Brain microvascular endothelial cell (primary cell): ENCODE data around the gene SHROOM3.

Experiments
- DNase-seq: peaks from one replicate; pipeline ENCODE4 v3.0.0-alpha.2; 2020
- H3K27ac ChIP-seq: fragments of 250-450 bp; sonication (Bioruptor Pico); 2 replicates; pipeline ENCODE4 v1.5.1; 2020; ENCODE audit warnings: mild to moderate bottlenecking, moderate library complexity
- H3K27me3 ChIP-seq: fragments of 250-450 bp; sonication (Bioruptor Pico); replicated peaks from 2 replicates; pipeline ENCODE4 v1.5.1; 2020; ENCODE audit warnings: mild to moderate bottlenecking
- H3K36me3 ChIP-seq: fragments of 250-450 bp; sonication (Bioruptor Pico); replicated peaks from 2 replicates; pipeline ENCODE4 v1.5.1; 2020; ENCODE audit warnings: mild to moderate bottlenecking
- H3K4me3 ChIP-seq: 2 replicates; pipeline ENCODE4 v1.5.1; 2011; ENCODE audit warnings: low read depth, mild to moderate bottlenecking, control low read depth, low read length, moderate library complexity
- CTCF ChIP-seq: IDR thresholded peaks from 2 replicates; pipeline ENCODE4 v1.5.1; 2011; ENCODE audit warnings: low read depth, mild to moderate bottlenecking, moderate library complexity, low read length, control low read depth, inconsistent platforms; ENCODE audit errors: missing control alignments
- in situ Hi-C: cut with HindIII; loops from 2 replicates; pipeline ENCODE4 v1.10.0; 2017; ENCODE audit warnings: low sequenced_read_pairs, low pct_ligation_motif_present

SHROOM3 gene

GRCh38 chr4:76584241-76585152 lies 149.5 kb downstream of the SHROOM3 start:
- H3K27me3 ChIP-seq: no peaks in the 10 kb centered on the region
- DNase-seq: no peak
- peak overlapping the region; percentile 74 for H3K27ac ChIP-seq
- in situ Hi-C loops: no loop called here
- no peak overlapping the region for H3K4me3 ChIP-seq
- no peaks in the 10 kb centered on the region for H3K36me3 ChIP-seq
- no peak for TF ChIP-seq CTCF

- peak; percentile 92 for DNase-seq
- peak overlapping the region; percentile 74 for H3K27ac ChIP-seq
- no peak for TF ChIP-seq CTCF
- no peaks in the 10 kb centered on the region for H3K27me3 ChIP-seq
- in situ Hi-C loops: no loop called here
- no peaks in the 10 kb centered on the region for H3K36me3 ChIP-seq
- H3K4me3 ChIP-seq: peak overlapping the region; percentile 55
These were observed 150.2 kb downstream of the SHROOM3 start for GRCh38 chr4:76585272-76585671.

- DNase-seq: peak; percentile 65
- peak; percentile 47 for TF ChIP-seq CTCF
- in situ Hi-C loops: no loop called here
- Histone ChIP-seq H3K27me3 (no peaks in the 10 kb centered on the region), H3K36me3 (no peaks in the 10 kb centered on the region), H3K27ac (peak overlapping the region; percentile 74), H3K4me3 (peak overlapping the region; percentile 55)
These were observed 150.9 kb downstream of the SHROOM3 start for GRCh38 chr4:76585897-76586360.

GRCh38 chr4:76588274-76588673 lies 153.2 kb downstream of the SHROOM3 start:
- no peaks in the 10 kb centered on the region for H3K27me3 ChIP-seq
- DNase-seq: no peak
- no peaks in the 10 kb centered on the region for H3K36me3 ChIP-seq
- H3K4me3 ChIP-seq: no peak overlapping the region
- no peak overlapping the region for H3K27ac ChIP-seq
- TF ChIP-seq CTCF: no peak
- in situ Hi-C loops: no loop called here

- Histone ChIP-seq H3K36me3 (no peaks in the 10 kb centered on the region), H3K27me3 (no peaks in the 10 kb centered on the region), H3K27ac (peak overlapping the region; percentile 96), H3K4me3 (no peak overlapping the region)
- in situ Hi-C loops: no loop called here
- DNase-seq: no peak
- no peak for TF ChIP-seq CTCF
These were observed 154.4 kb downstream of the SHROOM3 start for GRCh38 chr4:76589402-76589801.
